Measurements from ENCODE around the gene NCCRP1. TPM values are rescaled to one million over a fixed set of nuclear protein-coding genes. Genes with fewer than 3 reads are reported as not detected.

The NCCRP1 gene
- total and polyA plus RNA-seq, 8 donors, result 0.37 to 40.6 TPM; not detected in 6

DNA sequence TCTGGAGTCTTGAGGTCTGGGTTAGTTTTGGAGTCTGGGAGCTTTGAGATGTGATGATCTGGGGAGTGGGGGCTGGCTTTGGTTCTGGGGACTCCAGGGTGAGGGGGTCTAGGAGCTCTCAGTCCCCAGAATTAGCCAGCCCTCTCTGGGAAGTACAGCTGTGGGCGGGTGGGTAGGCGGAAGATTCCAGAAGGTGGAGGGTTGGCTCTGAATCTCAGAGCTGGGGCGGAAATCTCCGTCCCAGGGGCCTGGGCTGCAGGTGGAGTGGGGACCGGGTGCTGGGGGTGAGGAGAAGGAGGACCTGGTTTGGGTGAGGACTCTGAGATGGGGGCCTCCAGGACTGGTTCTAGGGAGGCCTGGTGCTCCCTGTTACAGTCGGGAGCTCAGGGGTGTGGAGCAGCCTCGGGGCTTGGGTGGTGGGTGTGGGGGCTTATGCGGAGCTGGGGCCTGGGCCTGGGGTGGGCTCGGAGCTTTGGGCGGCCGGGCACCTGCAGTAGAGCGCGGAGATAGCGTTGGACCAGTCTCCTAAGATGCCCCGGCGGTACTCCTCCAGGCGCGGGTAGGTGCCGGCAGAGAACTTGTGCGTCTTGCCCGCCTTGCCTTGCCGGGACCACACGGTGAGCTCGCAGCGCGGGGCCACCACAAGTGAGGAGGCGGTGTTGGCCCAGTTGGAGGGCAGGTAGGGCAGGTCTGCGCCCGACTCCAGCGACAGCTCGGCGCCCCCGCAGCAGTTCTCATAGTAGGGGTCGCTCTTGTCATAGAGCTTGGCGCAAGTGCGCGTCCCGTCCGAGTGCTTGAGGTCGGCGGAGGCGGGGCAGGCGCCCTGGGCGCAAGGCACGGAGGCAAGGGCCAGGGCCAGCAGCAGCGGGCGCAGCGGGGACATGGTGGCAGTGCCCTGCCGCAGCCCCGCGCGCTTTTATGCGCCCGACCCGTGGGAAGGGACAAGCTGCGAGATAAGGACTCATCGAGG, 6.9 kb downstream of the NCCRP1 start, which contains the start of gene SYCN:
Gene SYCN, minus strand, starts transcription at position 892 of the 970 bp plus-strand sequence. Its CDS starts 9 bp downstream, at position 883.
- TF ChIP-seq POLR2AphosphoS5 (IDR thresholded peaks at IDR 0.05), result no peak
- peak; percentile 49 to 58 for DNase-seq
- Histone ChIP-seq H3K27ac (peak within 1 kb of the TSS in 3 of 5 donors; percentile 50 to 67 (median 60)), H3K9me3 (no peaks in the 10 kb centered on the region), H3K36me3 (no peaks in the 10 kb centered on the region), H3K4me1 (peaks cover 0 to 20% (median 13%) of the 10 kb centered on the region in 4 donors), H3K4me3 (no peak within 1 kb of the TSS), H3K27me3 (peaks cover 0 to 71% (median 32%) of the 10 kb centered on the region in 3 donors)
- 22 to 31% (median 24%) methylated on average over 31 to 57 of the region's 57 CpGs for WGBS, 5 donors
- intact Hi-C loops (cut with DNase I; ENCODE audit: low total_unique reads), result no loop called here

GRCh38 chr19:39205449-39205764, 8.6 kb downstream of the NCCRP1 start:
- Histone ChIP-seq H3K4me3 (no peak overlapping the region), H3K27me3 (peaks cover 0 to 56% (median 25%) of the 10 kb centered on the region in 3 donors), H3K9me3 (no peaks in the 10 kb centered on the region), H3K27ac (peak overlapping the region in 2 of 5 donors; percentile 22 to 40), H3K36me3 (no peaks in the 10 kb centered on the region), H3K4me1 (peaks cover 0 to 20% (median 13%) of the 10 kb centered on the region in 4 donors)
- no peak for DNase-seq
- 58 to 76% (median 67%) methylated on average over 3 of the region's 3 CpGs for WGBS, 5 donors
- intact Hi-C loops (cut with DNase I; ENCODE audit: low total_unique reads), result no loop called here
- TF ChIP-seq, protein P1, sequence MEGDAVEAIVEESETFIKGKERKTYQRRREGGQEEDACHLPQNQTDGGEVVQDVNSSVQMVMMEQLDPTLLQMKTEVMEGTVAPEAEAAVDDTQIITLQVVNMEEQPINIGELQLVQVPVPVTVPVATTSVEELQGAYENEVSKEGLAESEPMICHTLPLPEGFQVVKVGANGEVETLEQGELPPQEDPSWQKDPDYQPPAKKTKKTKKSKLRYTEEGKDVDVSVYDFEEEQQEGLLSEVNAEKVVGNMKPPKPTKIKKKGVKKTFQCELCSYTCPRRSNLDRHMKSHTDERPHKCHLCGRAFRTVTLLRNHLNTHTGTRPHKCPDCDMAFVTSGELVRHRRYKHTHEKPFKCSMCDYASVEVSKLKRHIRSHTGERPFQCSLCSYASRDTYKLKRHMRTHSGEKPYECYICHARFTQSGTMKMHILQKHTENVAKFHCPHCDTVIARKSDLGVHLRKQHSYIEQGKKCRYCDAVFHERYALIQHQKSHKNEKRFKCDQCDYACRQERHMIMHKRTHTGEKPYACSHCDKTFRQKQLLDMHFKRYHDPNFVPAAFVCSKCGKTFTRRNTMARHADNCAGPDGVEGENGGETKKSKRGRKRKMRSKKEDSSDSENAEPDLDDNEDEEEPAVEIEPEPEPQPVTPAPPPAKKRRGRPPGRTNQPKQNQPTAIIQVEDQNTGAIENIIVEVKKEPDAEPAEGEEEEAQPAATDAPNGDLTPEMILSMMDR (IDR thresholded peaks at IDR 0.05), result no peak
- no peak for TF ChIP-seq POLR2AphosphoS5 (IDR thresholded peaks at IDR 0.05)
- no peak for TF ChIP-seq EP300 (IDR thresholded peaks at IDR 0.05)
- TF ChIP-seq POLR2A (IDR thresholded peaks at IDR 0.05), result no peak

DNA sequence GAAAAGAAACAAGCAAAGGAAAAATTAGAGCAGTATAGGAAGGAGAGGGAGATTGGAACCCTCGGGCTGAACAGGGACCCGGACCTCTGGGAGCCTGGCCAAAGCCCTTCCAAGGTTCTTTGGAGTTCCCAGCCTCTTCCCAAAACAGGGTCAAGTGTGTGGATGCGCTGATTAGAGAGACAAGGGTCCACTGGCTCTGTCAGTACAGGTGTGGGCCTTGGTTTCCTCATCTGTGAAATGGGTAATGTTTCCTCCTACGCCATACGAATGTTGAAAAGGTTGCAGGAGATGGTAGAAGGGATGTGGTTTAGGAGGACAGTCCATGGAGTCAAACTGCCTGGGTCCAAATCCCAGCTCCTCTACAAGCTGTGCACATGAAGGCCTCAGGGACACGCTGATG, 9.4 kb downstream of the NCCRP1 start:
- TF ChIP-seq POLR2AphosphoS5 (IDR thresholded peaks at IDR 0.05), result no peak
- peaks cover 0 to 49% (median 20%) of the 10 kb centered on the region in 3 donors for H3K27me3 ChIP-seq
- intact Hi-C loops (cut with DNase I; ENCODE audit: low total_unique reads), result no loop called here

DNA sequence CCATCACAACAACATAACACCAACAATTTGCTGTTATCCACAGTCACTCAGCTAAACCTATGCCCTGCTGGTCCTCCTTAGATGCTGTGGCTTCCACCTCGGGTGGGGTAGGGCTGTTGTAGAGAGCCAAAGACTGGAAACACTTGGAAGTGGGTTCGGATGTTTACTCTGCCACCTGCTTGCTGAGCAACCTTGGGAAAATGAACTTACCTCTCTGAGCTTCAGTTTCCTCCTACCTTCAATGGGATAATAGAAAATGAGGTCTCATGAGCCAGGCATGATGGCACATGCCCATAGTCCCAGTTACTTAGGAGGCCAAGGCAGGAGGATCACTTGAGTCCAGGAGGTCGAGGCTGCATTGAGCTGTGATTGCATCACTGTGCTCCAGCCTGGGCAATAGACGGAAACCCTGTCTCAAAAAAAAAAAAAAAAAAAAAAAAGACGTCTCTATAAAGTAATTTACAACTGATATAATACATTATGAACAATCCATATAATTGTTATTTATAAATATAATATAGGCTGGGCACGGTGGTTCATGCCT, 10.6 kb downstream of the NCCRP1 start:
- Histone ChIP-seq H3K4me1 (peaks cover 0 to 20% (median 13%) of the 10 kb centered on the region in 4 donors), H3K27ac (no peak overlapping the region), H3K36me3 (no peaks in the 10 kb centered on the region), H3K27me3 (peaks cover 0 to 36% (median 20%) of the 10 kb centered on the region in 3 donors), H3K9me3 (no peaks in the 10 kb centered on the region), H3K4me3 (no peak overlapping the region)
- DNase-seq, result no peak
- intact Hi-C loops (cut with DNase I; ENCODE audit: low total_unique reads), result no loop called here
- WGBS, 5 donors, result 64 to 81% (median 69%) methylated on average over 6 of the region's 6 CpGs
- TF ChIP-seq, protein P1 (IDR thresholded peaks at IDR 0.05), result no peak
- no peak for TF ChIP-seq EP300 (IDR thresholded peaks at IDR 0.05)
- no peak for TF ChIP-seq POLR2A (IDR thresholded peaks at IDR 0.05)
- TF ChIP-seq POLR2AphosphoS5 (IDR thresholded peaks at IDR 0.05), result no peak

More for the DNA sequence above, 9.4 kb downstream of the NCCRP1 start:
- peaks cover 0 to 20% (median 13%) of the 10 kb centered on the region in 4 donors for H3K4me1 ChIP-seq
- no peak overlapping the region for H3K27ac ChIP-seq
- H3K4me3 ChIP-seq, result no peak overlapping the region
- no peak for DNase-seq
- 86 to 91% (median 90%) methylated on average over 6 of the region's 6 CpGs for WGBS, 5 donors
- H3K9me3 ChIP-seq, result no peaks in the 10 kb centered on the region
- no peaks in the 10 kb centered on the region for H3K36me3 ChIP-seq

DNA sequence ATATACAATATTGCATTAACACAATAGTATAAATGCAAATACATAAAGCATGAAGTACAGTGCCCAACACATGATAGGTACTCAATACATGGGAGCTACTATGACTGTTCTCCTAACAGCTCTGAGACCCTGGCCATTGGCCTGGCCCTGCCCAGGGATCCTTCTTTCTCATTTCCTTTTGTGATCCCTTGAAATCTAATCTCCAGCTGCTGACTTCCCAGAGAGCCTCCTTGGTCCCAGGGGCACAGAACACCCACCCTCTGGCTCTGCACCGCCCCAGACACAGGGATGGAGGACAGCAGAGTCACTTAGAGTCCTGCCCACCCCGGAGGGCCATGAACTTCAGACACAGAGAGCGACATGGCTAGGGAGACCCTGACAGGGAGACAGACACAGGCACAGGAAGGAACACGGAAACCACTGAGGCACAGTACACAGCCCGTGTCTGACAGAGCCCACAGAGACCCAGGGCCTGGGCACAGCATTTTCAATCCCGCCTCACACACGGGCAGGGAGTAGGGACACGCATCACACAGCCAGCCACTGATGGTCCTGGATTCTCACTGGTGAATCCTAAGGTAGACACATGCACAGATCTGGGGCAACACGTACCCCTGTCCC, 11.5 kb downstream of the NCCRP1 start:
- TF ChIP-seq EP300 (IDR thresholded peaks at IDR 0.05) (no peak), POLR2A (IDR thresholded peaks at IDR 0.05) (no peak), POLR2AphosphoS5 (IDR thresholded peaks at IDR 0.05) (no peak)
- TF ChIP-seq, protein P1 (IDR thresholded peaks at IDR 0.05), result no peak
- Histone ChIP-seq H3K9me3 (no peaks in the 10 kb centered on the region), H3K36me3 (no peaks in the 10 kb centered on the region), H3K4me1 (peaks cover 0 to 20% (median 13%) of the 10 kb centered on the region in 4 donors), H3K27ac (no peak overlapping the region), H3K27me3 (peaks cover 0 to 27% (median 11%) of the 10 kb centered on the region in 3 donors), H3K4me3 (no peak overlapping the region)
- WGBS, 5 donors, result 70 to 83% (median 79%) methylated on average over 8 to 9 of the region's 9 CpGs
- intact Hi-C loops (cut with DNase I; ENCODE audit: low total_unique reads), result no loop called here
- no peak for DNase-seq
